H9 (cell line): Measurements from ENCODE around the gene RAB4B. TPM values are rescaled to one million over a fixed set of nuclear protein-coding genes. Genes with fewer than 3 reads are reported as not detected.
A peak's percentile ranks its signal among the peaks of the same experiment; 100 is the strongest.

ENCODE experiments used
- DNase-seq: peaks from one replicate; pipeline ENCODE4 v3.0.0-alpha.2; 2017
- H2AFZ ChIP-seq: one replicate; pipeline ENCODE4 v1.6.1; 2013; ENCODE audit warnings: mild to moderate bottlenecking, low read length, control low read depth, moderate library complexity
- H2AK5ac ChIP-seq: 2 replicates; pipeline ENCODE4 v1.6.1; 2013; ENCODE audit warnings: low read length, control low read depth, mixed read lengths; ENCODE audit not compliant: insufficient read length
- H2BK120ac ChIP-seq: one replicate; pipeline ENCODE4 v1.6.1; 2013; ENCODE audit warnings: low read depth, mild to moderate bottlenecking, low read length, control low read depth, inconsistent platforms; ENCODE audit not compliant: poor library complexity, severe bottlenecking
- H2BK12ac ChIP-seq: 2 replicates; pipeline ENCODE4 v1.6.1; 2013; ENCODE audit warnings: low read length, control low read depth, mixed read lengths, low read depth; ENCODE audit not compliant: insufficient read length
- H2BK15ac ChIP-seq: 2 replicates; pipeline ENCODE4 v1.6.1; 2013; ENCODE audit warnings: low read depth, low read length, control low read depth
- H2BK20ac ChIP-seq: one replicate; pipeline ENCODE4 v1.6.1; 2013; ENCODE audit warnings: low read depth, mild to moderate bottlenecking, low read length, control low read depth, inconsistent platforms; ENCODE audit not compliant: poor library complexity, severe bottlenecking
- H2BK5ac ChIP-seq: 2 replicates; pipeline ENCODE4 v1.6.1; 2013; ENCODE audit warnings: low read length, control low read depth, mixed read lengths; ENCODE audit not compliant: insufficient read length
- H3K14ac ChIP-seq: 2 replicates; pipeline ENCODE4 v1.6.1; 2013; ENCODE audit warnings: low read length, control low read depth; ENCODE audit not compliant: insufficient read depth
- H3K18ac ChIP-seq: 2 replicates; pipeline ENCODE4 v1.6.1; 2013; ENCODE audit warnings: low read depth, mild to moderate bottlenecking, mixed read lengths, low read length, control low read depth; ENCODE audit not compliant: insufficient read length
- H3K23ac ChIP-seq: 2 replicates; pipeline ENCODE4 v1.6.1; 2013; ENCODE audit warnings: low read length, control low read depth, mixed read lengths, low read depth; ENCODE audit not compliant: insufficient read length
- H3K23me2 ChIP-seq: 2 replicates; pipeline ENCODE4 v1.6.1; 2013; ENCODE audit warnings: low read depth, mild to moderate bottlenecking, mixed read lengths, low read length, control low read depth; ENCODE audit not compliant: insufficient read length, poor library complexity, severe bottlenecking
- H3K27ac ChIP-seq: 2 replicates; pipeline ENCODE4 v1.5.1; 2013; ENCODE audit warnings: low read length, control low read depth, mixed read lengths, low read depth; ENCODE audit not compliant: insufficient read length
- H3K27me3 ChIP-seq: 2 replicates; pipeline ENCODE4 v1.6.1; 2013; ENCODE audit warnings: low read length, control low read depth, inconsistent platforms; ENCODE audit not compliant: insufficient read depth
- H3K4ac ChIP-seq: 2 replicates; pipeline ENCODE4 v1.6.1; 2013; ENCODE audit warnings: low read depth, mild to moderate bottlenecking, control low read depth, inconsistent platforms, low read length, moderate library complexity
- H3K4me1 ChIP-seq: 2 replicates; pipeline ENCODE4 v1.6.1; 2013; ENCODE audit warnings: low read length, control low read depth, inconsistent platforms; ENCODE audit not compliant: insufficient read depth
- H3K4me2 ChIP-seq: 2 replicates; pipeline ENCODE4 v1.6.1; 2013; ENCODE audit warnings: low read length, control low read depth, mixed read lengths; ENCODE audit not compliant: insufficient read length, insufficient read depth
- H3K56ac ChIP-seq: 2 replicates; pipeline ENCODE4 v1.6.1; 2013; ENCODE audit warnings: low read depth, mild to moderate bottlenecking, mixed read lengths, low read length, control low read depth; ENCODE audit not compliant: insufficient read length
- H3K79me1 ChIP-seq: 2 replicates; pipeline ENCODE4 v1.6.1; 2013; ENCODE audit warnings: low read depth, mild to moderate bottlenecking, moderate library complexity, low read length, control low read depth, inconsistent platforms; ENCODE audit not compliant: insufficient read depth, poor library complexity, severe bottlenecking
- H3K79me2 ChIP-seq: 2 replicates; pipeline ENCODE4 v1.6.1; 2013; ENCODE audit warnings: low read length, control low read depth, inconsistent platforms; ENCODE audit not compliant: insufficient read depth
- H3K9ac ChIP-seq: 2 replicates; pipeline ENCODE4 v1.6.1; 2013; ENCODE audit warnings: low read length, control low read depth, mixed read lengths; ENCODE audit not compliant: insufficient read length; ENCODE audit errors: extremely low read depth
- H3K9me3 ChIP-seq: one replicate; pipeline ENCODE4 v1.6.1; 2013; ENCODE audit warnings: low read depth, low read length, inconsistent platforms; ENCODE audit not compliant: control insufficient read depth
- H3T11ph ChIP-seq: one replicate; pipeline ENCODE4 v1.6.1; 2013; ENCODE audit warnings: mild to moderate bottlenecking, low read length, control low read depth, inconsistent platforms
- H4K20me1 ChIP-seq: one replicate; pipeline ENCODE4 v1.6.1; 2013; ENCODE audit not compliant: control insufficient read depth, insufficient read length, insufficient read depth
- H4K5ac ChIP-seq: 2 replicates; pipeline ENCODE4 v1.6.1; 2013; ENCODE audit warnings: low read depth, mild to moderate bottlenecking, mixed read lengths, low read length, control low read depth; ENCODE audit not compliant: insufficient read length
- H4K8ac ChIP-seq: replicated peaks from 2 replicates; pipeline ENCODE4 v1.6.1; 2013; ENCODE audit warnings: low read length, control low read depth, mixed read lengths, low read depth; ENCODE audit not compliant: insufficient read length
- H4K91ac ChIP-seq: 2 replicates; pipeline ENCODE4 v1.6.1; 2013; ENCODE audit warnings: low read depth, mild to moderate bottlenecking, moderate library complexity, mixed read lengths, low read length, control low read depth; ENCODE audit not compliant: insufficient read length
- H3K27ac Mint-ChIP-seq, 3 experiments: 2 replicates in 2 of 3; 3 replicates in 1 of 3; pipeline ENCODE4 v1.8.0; 2020 to 2021; ENCODE audit warnings: mixed read lengths in 3 of 3, mild to moderate bottlenecking in 1 of 3, moderate library complexity in 1 of 3
- H3K27me3 Mint-ChIP-seq: 2 replicates; pipeline ENCODE4 v1.8.0; 2021; ENCODE audit warnings: low read depth, mild to moderate bottlenecking, moderate library complexity, mixed read lengths
- H3K36me3 Mint-ChIP-seq, 3 experiments: 2 replicates in 2 of 3; 3 replicates in 1 of 3; pipeline ENCODE4 v1.8.0; 2020 to 2021; ENCODE audit warnings: low read depth in 3 of 3, mixed read lengths in 3 of 3; ENCODE audit not compliant: insufficient read depth in 1 of 3
- H3K4me1 Mint-ChIP-seq, 2 experiments: 2 replicates each; pipeline ENCODE4 v1.8.0; 2020; ENCODE audit warnings: mixed read lengths in 2 of 2
- H3K4me3 Mint-ChIP-seq, 2 experiments: 2 replicates in 1 of 2; 3 replicates in 1 of 2; pipeline ENCODE4 v1.8.0; 2020 to 2021; ENCODE audit warnings: mild to moderate bottlenecking in 2 of 2, mixed read lengths in 2 of 2, moderate library complexity in 1 of 2
- H3K9me3 Mint-ChIP-seq, 2 experiments: 2 replicates in 1 of 2; 3 replicates in 1 of 2; pipeline ENCODE4 v1.8.0; 2020; ENCODE audit warnings: mild to moderate bottlenecking in 2 of 2, mixed read lengths in 2 of 2, moderate library complexity in 1 of 2
- CTCF ChIP-seq: fragments of 200-600 bp; sonication (generic); conservative IDR thresholded peaks from 3 replicates; pipeline ENCODE4 v1.8.0; 2021; ENCODE audit warnings: antibody characterized with exemption, mild to moderate bottlenecking
- WGBS: extraction: QIAGEN DNeasy Blood & Tissue Kit; methylation state at CpG from one replicate; pipeline ENCODE4 v1.1.7; 2013; ENCODE audit warnings: missing lambda C conversion rate, low lambda C conversion rate, mixed read lengths; ENCODE audit not compliant: insufficient read length; ENCODE audit errors: extremely low coverage; 5-methylcytosine and 5-hydroxymethylcytosine counted together
- total RNA-seq: library from RNA; stranded (reverse); gene quantifications from 2 replicates; pipeline ENCODE4 v1.2.1, GENCODE V29; 2021

Gene RAB4B
- total RNA-seq, 1 experiment from 2014 or later: 26.8 TPM

- Histone ChIP-seq H3K9ac (peak within 1 kb of the TSS; percentile 87), H3K14ac (peak within 1 kb of the TSS; percentile 90), H3K9me3 (no peaks in the 10 kb centered on the region), H3K4ac (no peak within 1 kb of the TSS; the same call in 1 of the 2 replicates), H3K79me2 (peaks cover 22% of the 10 kb centered on the region; the same call in 1 of the 2 replicates), H3K18ac (peak within 1 kb of the TSS; percentile 80), H2AK5ac (no peak within 1 kb of the TSS), H3K4me2 (peak within 1 kb of the TSS; percentile 82), H3K27ac (peak within 1 kb of the TSS; percentile 51), H2BK120ac (peak within 1 kb of the TSS; percentile 44), H4K5ac (no peak within 1 kb of the TSS), H2BK20ac (no peak within 1 kb of the TSS), H4K91ac (no peak within 1 kb of the TSS), H2AFZ (no peak within 1 kb of the TSS), H4K20me1 (peaks cover 2% of the 10 kb centered on the region), H3K4me1 (peaks cover 2% of the 10 kb centered on the region; the same call in 1 of the 2 replicates), H3K56ac (no peak within 1 kb of the TSS), H2BK5ac (no peak within 1 kb of the TSS), H3T11ph (no peak within 1 kb of the TSS), H3K23ac (no peak within 1 kb of the TSS), H2BK12ac (no peak within 1 kb of the TSS), H4K8ac (no peak within 1 kb of the TSS), H3K79me1 (peaks cover 4% of the 10 kb centered on the region), H2BK15ac (no peak within 1 kb of the TSS), H3K23me2 (peaks cover 9% of the 10 kb centered on the region), H3K27me3 (no peaks in the 10 kb centered on the region)
- no peaks in the 10 kb centered on the region; a peak in 1 of 5 replicates for H3K9me3 Mint-ChIP-seq
- DNase-seq: peak; percentile 100
- peak within 1 kb of the TSS; percentile 98 to 99 (median 98) for H3K27ac Mint-ChIP-seq
- H3K27me3 Mint-ChIP-seq: no peaks in the 10 kb centered on the region; the same call in 1 of the 2 replicates
- TF ChIP-seq CTCF: no peak
- H3K4me3 Mint-ChIP-seq: peak within 1 kb of the TSS; percentile 93 to 96
- WGBS: no CpG with 5 or more reads among the region's 110 CpGs
- H3K4me1 Mint-ChIP-seq: peaks cover 32 to 43% of the 10 kb centered on the region in 2 experiments
- H3K36me3 Mint-ChIP-seq: peaks cover 11 to 36% (median 32%) of the 10 kb centered on the region in 3 experiments; a peak in 6 of 7 replicates
Observed at GRCh38 chr19:40798683-40799557, 20.9 kb downstream of the RAB4B start, which contains the start of gene EGLN2. Gene EGLN2 (plus strand): TSS chr19:40799191. CDS start chr19:40800573, 1,382 bp downstream.
